NCI-H2107 (cell line): ENCODE measurements around the gene TFDP1.
"Not testable (repeated sequence)": the region's sequence is repeated elsewhere in the genome, so short reads cannot be mapped to it uniquely, and the experiment has no call there.

Experiments
- DNase-seq: peaks from one replicate; lab custom pipeline; 2025; lab: John Stamatoyannopoulos, UW

Gene TFDP1

DNA sequence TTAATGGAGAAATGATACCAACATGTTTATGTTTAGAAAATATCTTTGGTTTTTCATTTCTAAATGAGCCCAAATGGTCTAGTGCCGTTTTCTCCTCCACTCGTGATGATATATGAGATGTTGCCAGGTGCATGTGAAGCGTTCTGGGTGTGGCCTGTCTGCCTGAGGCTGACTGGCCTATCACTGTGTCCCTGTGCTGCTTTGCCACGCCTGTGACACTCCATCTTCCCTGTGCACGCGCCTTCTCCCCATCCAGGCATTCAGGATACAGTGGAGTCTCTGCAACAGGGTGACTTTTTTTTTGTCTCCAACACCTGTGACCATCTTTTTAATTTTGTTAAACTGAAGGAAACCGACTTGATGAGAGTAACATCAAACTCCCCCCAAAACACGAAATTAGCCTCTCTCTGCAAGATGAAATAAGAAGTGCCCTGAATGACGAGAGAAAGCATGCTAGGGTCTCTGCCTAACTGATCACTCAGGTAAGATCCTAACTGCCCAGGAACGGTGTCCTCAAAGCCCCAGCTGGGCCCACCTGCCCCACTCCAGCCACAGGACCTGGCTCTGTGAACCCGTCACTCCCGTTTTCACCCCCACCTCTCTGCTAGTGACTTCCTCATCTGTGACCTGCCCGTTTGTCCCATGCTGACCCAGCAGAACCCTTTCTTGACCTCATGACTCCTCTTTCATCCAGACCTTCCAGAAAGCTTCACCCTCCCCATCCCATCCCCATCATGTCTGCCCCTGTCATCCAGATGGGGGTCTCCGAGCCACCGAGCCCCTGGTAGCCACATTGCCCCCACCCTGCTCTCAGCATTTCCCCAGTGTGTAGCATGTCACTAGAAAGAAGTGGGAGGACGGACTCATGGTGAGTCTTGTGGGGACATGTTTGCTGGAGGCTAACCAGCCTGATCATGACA is 33.2 kb upstream of the TFDP1 start:
- no peak for DNase-seq

DNA sequence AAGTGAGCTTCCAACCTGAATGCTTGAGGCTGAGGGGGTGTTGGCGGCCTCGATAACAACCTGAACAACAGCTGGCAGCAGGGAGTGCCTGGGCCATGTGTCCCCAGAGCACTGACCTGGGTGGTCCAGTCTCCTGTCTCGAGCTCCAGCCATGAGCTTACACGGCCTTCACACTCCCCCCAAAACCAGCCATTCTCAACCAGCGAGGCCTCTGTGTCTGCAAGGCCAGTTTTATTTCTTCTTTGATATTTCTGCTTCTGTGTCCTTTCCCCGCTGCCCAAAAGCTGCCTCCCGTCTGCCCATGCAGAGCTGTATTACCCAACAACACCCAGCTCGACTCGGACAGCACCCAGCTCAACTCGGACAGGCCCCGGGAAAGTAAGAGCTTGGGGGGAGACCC is 32.5 kb upstream of the TFDP1 start:
- DNase-seq: no peak

DNA sequence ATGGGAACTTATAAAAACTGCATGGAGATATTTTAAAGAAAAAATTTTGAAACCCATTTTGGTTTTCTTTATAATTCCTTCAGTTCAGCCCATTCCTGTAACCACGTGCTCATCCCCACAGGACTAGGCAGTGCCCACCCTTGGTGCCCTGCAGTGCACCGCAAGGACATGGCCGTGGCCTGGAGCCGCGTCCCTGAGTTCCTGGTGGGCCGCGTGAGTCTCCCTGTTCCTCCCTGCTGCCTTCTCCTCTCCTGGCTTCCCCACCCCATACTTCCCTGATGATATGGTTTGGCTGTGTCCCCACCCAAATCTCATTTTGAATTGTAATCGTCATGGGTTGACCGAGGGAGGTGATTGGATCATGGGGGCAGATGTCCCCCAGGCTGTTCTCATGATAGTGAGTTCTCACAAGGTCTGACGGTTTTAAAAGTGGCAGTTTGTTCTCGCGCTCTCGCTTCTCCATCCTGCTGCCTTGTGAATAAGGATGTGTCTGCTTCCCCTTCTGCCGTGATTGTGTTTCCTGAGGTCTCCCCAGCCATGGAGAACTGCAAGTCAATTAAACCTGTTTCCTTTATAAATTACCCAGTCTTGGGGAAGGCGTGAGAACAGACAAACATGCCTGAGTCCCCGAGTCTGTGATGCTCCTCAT is 31.6 kb upstream of the TFDP1 start:
- DNase-seq: no peak

DNA sequence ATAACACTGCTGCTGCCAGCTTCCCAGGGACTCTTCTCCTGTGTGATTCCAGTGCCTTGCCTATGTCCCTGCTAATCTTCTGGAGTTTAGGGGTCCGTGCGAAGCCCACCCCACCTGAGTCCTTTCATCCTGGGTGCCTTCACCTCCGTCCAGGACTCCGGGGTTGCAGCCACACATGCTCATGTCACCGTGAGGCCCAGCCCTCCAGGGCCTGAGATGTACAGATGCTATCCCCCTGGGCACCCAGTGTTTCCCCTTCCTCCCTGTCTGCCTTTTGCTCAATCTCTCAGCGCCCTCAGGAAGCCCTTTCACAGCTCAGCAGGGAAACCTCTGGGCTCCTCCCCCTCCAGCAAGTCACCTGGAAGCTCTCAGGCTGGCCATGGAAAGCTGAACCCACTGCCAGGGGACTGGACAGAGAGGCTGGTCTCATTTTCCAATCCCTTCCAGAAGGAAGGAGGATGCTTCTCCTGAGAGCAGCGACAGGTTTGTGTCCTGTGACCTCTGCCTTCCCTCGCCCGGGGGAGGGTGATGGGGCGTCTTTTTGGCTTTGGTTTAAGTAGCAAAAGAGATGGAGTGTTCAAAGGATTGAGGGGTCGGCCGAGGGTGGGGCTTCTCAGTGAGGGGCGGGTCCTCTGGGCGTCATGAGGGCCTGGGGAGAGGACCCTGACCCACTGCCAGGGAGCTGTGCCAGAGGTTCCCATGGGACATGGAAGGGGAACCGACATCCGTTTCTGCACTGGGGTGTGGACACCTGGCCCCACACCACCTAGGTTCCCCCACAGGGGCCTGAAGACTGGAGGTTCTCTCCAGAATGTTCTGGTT is 30.8 kb upstream of the TFDP1 start:
- no peak for DNase-seq

DNA sequence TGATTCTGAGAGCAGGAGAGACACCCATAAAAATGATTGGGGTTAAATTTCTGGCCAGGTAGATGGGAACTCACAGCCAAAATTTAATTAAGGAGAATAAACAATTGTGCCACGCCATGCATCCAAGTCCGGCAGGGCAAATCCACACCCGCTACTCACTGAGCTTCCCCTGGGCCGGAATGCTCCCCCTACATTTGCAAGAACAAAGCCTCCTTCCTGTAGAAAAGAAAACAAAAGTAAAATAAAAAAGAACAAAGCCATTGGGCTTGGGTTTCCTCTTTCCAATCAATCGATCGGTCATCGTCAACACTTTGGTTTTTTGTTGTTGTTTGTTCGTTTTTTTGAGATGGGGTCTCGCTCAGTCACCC is 30.2 kb upstream of the TFDP1 start:
- DNase-seq: no peak

DNA sequence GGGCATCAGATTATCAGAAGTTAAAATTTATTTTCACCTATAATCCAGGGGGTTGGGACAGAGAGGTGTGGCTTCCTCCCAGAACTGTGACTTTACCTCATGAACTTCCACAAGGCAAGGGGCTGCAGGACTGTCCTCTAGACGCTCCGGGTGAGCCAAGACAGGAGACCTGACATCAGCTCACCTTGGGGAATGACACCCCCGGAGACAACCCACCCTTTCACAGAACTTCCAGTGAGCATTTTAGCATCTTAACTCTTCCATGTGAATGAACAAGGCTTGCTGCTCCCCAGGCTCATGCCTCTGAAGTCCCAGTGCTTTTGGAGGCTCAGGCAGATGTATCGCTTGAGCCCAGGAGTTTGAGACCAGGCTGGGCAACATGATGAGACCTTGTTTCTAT is 29.4 kb upstream of the TFDP1 start:
- DNase-seq: no peak

DNA sequence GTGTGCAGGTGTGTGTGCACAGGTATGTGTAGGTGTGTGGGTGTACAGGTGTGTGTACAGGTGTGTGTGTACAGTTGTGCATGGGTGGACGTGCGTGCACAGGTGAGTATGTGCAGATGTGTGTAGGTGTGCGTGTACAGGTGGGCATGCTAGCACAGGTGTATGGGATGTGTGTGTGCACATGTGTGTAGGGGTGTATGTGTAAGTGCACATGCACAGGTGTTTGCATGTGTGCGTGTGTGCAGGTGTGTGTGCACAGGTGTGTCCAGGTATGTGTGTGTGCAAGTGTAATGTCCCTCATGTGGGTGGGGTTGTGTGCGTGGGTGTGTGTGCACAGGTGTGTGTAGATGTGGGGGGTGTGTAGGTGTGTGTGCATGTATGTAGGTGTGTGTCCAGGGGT is 27.5 kb upstream of the TFDP1 start:
- DNase-seq: no peak

DNA sequence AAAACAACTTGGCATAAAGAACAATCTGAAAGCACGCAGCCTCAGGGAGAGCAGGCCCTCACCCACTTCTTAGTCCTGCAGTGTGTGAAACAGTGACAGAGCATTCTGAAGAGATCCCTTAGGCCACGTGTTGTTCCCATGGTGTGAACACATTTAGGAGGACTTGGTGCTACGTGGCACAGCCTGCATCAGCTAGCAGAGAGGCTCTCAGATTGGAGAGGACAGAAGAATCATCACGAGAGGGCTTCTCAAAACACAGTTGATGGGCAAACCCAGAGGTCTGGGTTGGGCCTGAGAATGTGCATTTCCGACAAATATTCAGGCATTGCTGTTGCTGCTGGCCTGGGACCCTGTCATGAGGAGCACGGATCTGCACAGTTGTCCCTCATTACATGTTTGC is 26.1 kb upstream of the TFDP1 start:
- no peak for DNase-seq

DNA sequence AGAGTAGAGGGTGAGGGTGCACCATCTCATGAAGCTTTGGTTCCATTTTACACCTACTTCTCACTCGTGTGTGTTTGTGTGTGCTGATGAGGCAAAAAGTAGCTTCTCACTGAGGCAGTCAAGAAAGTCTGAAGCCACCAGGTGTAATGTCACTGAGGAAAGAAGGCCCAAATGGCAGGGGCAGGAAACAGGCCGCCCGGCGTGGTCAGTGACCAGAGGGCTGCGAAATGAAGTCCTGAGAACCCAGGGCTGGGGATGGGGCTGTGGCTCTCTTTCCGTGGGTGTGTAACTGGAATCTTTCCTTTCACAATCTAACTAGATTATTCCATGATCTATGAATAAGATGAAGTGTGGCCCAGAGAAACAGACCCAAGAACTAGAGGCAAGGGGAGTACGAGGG is 25.5 kb upstream of the TFDP1 start:
- DNase-seq: no peak

DNA sequence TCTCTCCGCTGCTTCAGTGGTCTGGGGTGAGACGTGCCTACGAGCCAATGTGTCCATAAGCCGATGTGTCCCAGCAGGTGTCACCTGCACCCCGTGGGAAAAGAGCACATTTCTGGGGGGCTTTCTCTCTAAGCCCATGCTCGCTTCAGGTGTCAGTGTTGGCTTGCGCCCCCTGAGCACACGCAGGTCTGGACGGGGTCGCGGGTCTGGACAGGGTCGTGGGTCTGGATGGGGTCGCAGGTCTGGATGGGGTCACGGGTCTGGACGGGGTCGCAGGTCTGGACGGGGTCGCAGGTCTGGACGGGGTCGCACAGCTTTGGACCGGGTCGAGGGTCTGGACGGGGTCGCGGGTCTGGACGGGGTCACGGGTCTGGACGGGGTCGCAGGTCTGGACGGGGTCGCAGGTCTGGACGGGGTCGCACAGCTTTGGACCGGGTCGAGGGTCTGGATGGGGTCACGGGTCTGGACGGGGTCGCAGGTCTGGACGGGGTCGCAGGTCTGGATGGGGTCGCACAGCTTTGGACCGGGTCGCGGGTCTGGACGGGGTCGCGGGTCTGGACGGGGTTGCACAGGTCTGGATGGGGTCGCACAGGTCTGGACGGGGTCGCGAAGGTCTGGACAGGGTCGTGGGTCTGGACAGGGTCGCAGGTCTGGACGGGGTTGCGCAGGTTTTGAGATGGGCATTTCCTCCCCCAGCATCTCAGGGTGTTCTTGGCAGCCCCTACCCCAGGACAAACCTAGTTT is 24.5 kb upstream of the TFDP1 start:
- no peak for DNase-seq

DNA sequence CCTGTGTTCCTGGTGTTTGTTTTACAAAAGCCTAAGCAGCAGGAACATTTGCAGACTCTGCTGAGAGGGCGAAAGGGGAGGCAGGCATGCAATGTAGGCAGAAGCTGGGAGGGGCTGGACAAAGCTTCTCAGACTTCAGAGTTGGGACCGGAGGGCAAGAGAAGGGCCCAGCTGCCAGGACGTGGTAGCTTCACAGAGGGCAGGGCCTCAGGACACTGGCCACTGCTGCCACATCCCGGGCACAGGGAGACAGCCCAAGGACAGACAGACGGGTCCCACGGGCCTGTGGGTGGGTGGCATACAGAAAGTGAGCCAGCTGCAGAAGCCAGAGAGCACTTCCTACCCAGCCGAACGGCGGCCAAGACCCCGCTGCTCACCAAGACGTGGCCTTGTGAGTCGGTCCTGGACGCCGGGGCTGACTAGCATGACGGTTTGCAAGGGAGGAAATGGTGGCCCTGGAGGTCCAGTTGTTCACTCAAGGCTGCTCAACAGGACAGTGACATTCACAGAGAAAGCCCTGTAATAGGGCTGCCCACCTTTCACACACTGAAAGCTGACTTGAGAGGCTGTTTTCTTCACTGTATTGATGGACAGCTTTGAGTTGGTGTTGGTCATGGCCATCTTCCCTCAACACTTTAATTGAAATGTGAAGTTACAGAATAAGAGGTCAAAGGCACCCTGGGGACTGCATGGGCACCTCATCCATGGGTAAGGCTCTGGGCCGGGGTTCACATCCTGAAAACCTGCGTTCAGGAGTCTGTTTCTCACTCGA is 23.7 kb upstream of the TFDP1 start:
- no peak for DNase-seq

DNA sequence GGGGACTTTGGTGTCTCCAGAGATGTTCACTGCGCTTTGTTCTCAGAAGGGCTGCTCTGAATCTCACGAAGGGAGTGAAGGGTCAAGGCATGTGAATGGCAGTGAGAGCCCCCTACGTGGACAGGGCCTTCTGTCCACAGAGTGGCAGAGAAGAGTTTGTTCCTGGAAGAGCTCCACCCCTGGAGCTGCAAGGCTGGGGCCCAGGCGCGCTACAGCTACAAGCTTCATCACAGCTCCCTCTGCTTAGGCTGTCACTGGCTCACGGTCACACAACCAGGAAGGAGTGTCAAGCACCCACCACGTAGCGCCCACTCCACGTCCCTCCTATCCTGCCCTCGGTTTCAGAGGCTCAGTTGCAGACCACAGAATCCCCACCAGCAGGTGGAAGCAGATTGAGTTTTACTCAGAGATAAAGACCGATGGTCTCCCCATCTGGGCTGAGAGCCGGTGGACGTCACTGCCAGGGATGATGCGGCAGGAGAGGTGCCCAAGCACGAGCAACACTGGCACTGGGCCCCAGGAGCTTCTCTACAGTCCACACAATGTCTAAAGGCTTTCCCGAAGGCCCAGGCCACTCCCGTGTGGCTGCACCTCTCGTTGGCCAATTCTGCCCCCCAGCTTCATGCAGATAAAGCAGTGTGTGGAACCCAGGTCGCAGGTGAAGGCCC is 23.0 kb upstream of the TFDP1 start:
- DNase-seq: no peak

DNA sequence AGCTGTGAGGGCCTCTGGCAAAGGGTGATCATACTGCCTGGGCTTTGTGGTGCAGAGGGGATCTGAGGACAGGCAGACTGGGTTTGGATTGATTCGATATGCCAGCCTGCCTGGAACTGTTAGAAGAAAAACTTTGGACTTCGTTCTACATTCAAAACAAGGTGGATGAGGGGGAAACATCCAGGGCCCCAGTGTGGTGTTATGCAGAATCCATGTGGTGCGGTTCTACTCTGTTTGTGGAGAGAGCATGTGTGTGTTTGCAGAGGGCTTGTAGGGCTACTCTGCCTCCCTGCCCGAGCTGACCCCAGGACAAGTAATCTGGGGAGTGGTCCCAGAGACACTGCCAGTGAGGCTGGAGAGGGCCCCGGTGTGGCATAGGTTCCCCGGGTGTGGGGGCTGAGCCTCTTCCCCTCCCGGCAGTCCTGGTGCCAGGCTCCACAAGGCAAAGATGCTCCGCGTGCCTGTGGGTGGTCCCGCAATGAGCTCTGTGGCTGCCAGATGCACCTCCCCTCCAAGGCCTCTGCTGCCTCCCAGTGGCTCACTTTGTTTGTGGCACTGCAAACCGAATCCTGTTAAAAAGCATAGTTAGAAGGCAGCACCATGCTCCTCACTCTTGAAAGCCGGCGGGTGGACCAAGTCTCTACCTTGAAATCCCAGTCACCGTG is 22.3 kb upstream of the TFDP1 start:
- DNase-seq: no peak

DNA sequence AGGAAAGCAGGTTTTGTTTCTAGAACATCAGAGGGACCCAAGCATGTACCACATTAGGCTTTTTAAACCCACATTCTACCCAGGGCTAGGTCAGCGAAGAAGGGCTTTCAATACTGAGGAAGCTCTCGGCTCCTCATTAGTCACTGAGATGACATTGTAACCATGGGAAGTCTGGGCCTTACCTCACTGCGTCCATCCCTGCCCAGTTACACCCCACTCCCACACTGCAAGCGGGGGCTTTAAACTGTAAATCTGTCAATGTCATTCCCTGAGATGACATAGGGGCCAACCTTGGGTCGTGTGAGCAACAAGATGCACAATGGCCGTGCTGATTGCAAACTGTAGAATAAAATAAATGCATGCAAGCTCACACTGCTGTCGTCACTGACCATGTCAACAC is 21.7 kb upstream of the TFDP1 start:
- no peak for DNase-seq

DNA sequence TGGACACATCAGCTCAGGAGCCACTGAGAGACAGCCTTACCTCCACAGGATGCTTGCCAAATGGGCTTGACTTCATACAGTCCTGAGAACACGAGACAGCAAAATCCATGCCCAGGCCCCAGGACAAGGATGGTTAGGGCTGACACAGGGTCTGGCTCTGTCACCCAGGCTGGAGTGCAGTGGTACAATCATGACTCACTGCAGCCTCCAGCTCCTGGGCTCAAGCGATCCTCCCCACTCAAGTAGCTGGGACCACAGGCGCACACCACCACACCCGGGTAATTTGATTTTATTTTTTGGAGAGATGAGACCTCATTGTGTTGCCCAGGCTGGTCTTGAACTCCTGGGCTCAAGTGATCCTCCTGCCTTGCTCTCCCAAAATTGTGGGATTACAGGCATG is 21.0 kb upstream of the TFDP1 start:
- not testable (repeated sequence) for DNase-seq

DNA sequence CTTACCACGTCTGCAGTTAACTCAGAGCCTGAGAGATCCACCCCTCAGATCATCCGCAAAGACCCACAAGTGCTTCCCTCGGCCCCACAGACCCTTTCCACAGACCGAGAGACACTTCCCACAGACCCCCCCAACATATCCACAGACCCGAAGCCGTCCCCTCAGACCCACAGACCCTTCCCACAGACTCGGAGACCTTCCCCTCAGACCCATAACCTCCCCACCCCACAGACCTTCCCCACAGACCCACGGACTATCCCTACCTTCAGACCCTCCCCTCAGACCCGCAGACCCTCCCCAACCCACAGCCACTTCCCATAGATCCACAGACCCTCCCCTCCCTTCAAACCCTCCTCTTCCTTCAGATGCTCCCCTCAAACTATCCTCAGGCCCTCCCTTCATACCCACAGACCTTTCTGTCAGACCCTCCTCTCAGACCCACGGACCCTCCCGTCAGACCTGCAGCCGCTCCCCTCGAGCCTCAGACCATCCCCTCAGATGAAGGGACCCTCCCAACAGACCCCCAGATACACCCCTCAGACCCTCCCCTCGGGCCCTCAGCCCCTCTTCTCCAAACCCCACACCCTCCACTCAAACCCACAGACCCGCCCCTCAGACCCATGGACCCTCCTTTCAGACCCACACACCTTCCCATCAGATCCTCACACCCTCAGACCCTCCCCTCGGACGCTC is 20.1 kb upstream of the TFDP1 start:
- DNase-seq: no peak

DNA sequence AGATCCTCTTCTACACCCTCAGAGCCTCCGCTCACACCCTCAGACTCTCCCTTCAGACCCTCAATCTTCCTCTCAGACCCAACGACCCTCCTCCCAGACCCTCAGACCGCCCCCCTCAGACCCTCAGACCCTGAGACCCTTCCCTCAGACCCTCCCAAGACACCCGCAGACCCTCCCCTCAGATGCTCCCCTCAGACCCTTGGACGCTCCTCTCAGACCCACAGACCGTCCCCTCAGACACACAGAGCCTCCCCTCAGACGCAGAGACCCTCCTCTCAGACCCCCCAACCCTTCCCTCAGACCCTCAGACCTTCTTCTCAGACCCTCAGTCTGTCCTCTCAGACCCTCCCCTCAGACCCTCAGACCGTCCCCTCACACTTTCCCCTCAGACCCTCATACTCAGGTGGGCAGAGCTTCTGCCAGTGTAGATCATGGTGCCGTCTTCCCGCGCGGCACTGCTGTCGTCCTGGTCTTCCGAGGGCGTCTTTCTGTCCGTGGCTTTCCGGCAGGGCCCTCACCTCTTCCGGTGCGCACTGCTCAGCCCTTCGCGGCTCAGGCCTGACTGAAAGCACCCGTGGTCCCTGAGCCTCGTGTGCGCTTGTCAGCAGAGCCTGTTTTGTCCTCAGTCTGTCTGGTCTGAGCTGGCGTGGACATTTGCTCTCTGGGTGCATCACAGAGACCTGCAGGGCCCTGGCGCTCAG is 18.9 kb upstream of the TFDP1 start:
- no peak for DNase-seq

DNA sequence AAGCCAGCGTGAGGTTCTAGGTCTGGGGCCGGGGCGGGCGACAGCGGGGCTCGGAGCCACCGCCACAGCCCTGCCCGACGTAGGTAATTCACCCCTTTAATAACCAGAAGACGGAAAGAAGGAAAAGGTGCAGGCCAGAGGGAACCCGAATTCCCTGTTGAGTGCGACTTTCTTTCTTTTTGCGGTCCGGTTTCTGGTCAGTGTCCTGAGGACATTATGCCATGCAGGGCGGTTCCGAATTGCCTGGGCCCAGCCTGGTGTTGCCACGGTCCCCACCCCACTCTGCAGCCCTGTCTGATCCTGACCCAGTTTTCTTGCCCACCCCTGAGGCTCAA is 18.4 kb upstream of the TFDP1 start:
- no peak for DNase-seq

DNA sequence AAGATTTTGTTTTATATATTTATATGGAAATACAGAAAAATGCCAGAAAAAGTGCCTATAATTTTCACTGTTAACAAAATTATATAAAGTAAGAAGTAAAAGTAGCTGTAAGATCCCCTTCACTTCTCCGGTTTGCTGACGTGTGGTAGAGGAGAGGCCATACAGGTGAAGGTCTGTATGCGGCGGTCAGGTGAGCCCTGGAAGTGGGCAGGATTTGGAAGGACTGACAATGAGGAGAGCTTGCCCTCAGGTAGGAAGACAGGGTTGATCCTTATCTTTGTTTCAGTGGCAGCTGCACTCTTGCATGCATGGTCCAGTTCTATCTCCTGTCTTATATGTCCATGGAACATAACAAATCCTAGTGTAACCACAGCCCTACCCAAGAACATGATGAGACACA is 16.9 kb upstream of the TFDP1 start:
- no peak for DNase-seq
